Umbilical cord (tissue), 2 donors: ENCODE data around the gene C20orf141. TPM values are rescaled to one million over a fixed set of nuclear protein-coding genes. Genes with fewer than 3 reads are reported as not detected.
A peak's percentile ranks its signal among the peaks of the same experiment; 100 is the strongest.
"Not testable (repeated sequence)": the region's sequence is repeated elsewhere in the genome, so short reads cannot be mapped to it uniquely, and the experiment has no call there.

Source experiments
- DNase-seq: peaks from one replicate; pipeline ENCODE4 v3.0.0-alpha.2; 2015; ENCODE audit warnings: low spot score
- total RNA-seq: library from RNA; depleted of rRNA; stranded (reverse); fragments of >200 nt; gene quantifications from one replicate; pipeline ENCODE4 v1.2.3, GENCODE V29; 2014; ENCODE audit warnings: low replicate concordance; ENCODE audit not compliant: insufficient read depth

C20orf141 gene
- total RNA-seq, 1 donor from 2014 or later, result not detected

- DNase-seq, result peak; percentile 80
Observed at GRCh38 chr20:2820084-2820895, 5.5 kb downstream of the C20orf141 start.

GRCh38 chr20:2820896-2821869 is 6.4 kb downstream of the C20orf141 start:
- DNase-seq, result no peak

- DNase-seq, result no peak
Observed at GRCh38 chr20:2822073-2822472, 7.3 kb downstream of the C20orf141 start.

DNA sequence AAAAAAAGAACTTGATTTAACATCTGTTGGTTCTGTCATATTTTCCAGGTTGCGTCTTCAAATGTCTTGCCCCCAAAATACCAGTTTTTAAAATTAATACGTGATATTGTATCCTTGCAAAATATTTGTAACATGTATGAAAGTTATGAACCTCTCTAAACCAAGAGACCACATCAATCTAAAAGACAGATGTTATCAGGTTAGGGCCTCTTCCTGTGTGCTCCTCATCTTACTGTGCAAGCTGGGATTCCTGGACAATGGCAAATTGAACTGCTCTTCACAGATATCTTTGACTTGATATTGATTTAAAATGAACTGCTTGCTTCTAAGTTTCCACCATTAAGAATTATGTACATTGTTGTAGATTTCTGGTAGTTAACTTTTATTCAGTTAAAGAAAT is 11.0 kb downstream of the C20orf141 start:
- DNase-seq, result no peak

DNA sequence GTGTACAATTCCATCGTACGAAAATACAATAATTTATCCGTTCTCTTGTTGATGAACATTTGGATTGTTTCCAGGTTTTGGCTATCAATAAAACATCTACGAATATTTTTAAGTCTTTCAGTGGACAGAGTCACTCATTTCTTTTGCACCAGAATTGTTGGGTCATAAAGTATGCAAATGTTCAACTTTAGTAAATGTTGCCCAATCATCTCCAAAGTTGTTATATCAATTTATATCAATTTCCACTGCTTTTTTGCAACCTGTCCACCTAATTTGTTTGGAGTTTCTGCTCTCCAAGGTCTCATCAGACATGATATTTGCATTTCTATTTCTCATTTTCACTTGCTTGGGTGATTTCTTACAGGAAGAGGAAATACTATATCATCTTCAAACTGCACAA is 11.9 kb downstream of the C20orf141 start:
- DNase-seq, result no peak

DNA sequence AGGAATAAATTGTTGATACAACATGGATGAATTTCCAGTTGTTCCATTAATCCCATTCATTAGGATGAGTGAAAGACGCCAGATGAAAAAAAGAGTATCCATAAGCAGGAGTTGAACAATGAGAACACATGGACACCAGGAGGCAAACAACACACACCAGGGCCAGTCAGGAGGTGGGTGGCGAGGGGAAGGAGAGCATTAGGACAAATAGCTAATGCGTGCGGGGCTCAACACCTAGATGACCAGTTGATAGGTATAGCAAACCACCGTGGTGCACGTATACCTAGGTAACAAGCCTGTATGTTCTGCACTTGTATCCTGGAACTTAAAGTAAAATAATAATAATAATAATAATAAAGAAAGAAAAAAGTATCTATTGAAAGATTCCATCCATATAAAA is 14.6 kb downstream of the C20orf141 start:
- DNase-seq, result no peak

GRCh38 chr20:2831206-2831605 is 16.4 kb downstream of the C20orf141 start:
- DNase-seq, result not testable (repeated sequence)

- DNase-seq, result no peak
Observed at GRCh38 chr20:2833761-2834160, 19.0 kb downstream of the C20orf141 start.

DNA sequence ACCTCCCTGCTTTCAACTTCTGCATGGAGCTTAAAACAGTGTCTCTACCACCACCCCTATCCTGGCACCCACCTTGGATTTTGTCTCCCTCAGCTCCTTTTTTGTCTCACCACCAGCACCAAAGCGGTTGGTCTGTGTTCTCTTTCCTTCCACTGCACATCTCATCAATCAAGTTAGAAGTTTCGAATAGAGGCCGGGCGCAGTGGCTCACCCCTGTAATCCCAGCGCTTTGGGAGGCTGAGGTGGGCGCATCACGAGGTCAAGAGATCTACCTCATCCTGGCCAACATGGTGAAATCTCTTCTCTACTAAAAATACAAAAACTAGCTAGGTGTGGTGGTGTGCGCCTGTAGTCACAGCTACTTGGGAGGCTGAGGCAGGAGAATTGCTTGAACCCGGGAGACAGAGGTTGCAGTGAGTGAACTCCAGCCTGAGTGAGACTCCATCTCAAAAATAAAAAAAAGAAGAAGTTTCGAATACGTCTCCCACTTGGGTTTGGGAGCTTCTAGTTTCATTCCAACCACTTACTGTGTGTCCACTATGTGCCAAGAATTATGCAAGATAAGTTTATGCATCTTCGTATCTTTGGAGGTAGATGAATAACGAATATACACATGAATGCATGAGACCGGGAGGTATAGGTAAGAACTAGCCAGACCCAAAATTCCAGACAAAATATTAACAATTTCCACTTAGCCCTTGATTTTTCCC is 19.8 kb downstream of the C20orf141 start:
- no peak for DNase-seq

- DNase-seq, result no peak
Observed at GRCh38 chr20:2835331-2835796, 20.6 kb downstream of the C20orf141 start.

GRCh38 chr20:2836035-2836434 is 21.2 kb downstream of the C20orf141 start:
- DNase-seq, result no peak

- DNase-seq, result no peak
Observed at GRCh38 chr20:2837221-2837960, 22.6 kb downstream of the C20orf141 start.

- no peak for DNase-seq
Observed at GRCh38 chr20:2838170-2838797, 23.5 kb downstream of the C20orf141 start.

- no peak for DNase-seq
Observed at GRCh38 chr20:2838847-2839671, 24.3 kb downstream of the C20orf141 start.

DNA sequence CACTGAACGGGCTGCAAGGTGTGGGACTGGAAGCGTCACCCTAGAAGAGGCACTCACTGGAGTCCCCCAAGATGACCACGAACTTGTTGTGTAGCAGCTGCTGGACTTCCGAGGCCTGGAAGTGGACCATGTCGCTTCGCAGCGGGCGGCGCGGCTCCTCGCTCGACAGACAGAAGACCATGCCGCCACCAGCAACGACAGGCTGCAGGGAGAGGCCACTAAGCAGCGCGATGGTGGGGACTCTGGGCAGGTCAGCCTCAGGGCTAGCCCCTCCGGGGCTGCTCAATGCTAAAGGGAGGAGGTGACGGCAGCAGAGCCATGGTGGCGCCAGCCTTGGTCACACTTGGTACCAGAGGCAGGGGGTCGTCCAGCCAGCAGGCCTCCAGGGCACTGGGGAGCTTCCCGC is 24.9 kb downstream of the C20orf141 start:
- DNase-seq, result no peak

GRCh38 chr20:2840138-2840966 is 25.6 kb downstream of the C20orf141 start, which contains the start of the genes PCED1A and VPS16:
Gene PCED1A (minus strand): TSS chr20:2840655. CDS start chr20:2839912, 743 bp downstream.
Gene VPS16 (plus strand): TSS chr20:2840745. CDS start chr20:2840775, 30 bp downstream.
- DNase-seq, result peak; percentile 88

DNA sequence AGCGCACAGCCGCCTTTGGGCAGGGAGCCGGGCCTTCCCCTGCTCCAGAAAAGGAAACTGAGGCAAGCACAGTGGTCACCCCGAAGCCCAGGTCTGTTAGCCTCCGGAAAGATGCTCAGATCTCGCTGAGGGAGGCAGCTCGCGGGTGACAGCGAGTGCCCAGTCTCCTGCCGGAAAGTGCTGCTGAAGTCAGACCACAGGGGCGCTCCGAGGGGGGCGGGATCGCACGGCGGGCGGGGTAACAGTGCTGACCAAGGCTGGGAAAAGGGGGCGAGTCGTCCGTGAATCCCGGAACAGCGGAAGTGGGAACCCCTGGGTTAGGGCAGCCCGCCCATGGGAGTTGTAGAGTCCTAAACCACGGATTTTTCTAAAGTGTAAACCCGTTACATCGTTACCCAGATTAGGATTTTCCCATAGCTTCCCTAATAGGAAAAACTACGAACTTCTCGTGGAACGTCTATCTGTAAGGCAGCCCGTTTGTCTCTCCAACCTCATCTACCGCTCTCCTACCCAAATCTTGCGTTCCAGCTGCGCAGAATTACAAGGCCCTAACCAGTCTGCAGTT is 26.3 kb downstream of the C20orf141 start:
- DNase-seq, result peak; percentile 78

DNA sequence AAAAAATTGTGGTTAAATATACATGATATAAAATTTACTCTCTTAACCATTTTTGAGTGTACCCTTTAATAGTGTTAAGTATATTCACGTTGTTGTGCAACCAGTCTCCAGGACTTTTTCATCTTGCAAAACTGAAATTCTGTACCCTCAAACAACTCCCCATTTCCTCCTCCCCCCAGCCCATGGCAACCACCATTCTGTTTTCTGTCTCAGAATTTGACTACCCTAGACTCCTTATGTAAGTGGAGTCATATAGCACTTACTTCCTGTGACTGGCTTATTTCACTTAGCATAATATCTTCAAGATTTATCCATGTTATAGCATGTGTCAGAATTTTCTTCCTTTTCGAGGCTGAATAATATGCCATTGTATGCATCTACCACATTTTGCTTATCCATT is 30.8 kb downstream of the C20orf141 start:
- no peak for DNase-seq
